ENCODE data around the gene ZNF445.

ZNF445 gene

GRCh38 chr3:44396200-44397171, 81.0 kb downstream of the ZNF445 start:
- DNase-seq, result no peak

- DNase-seq, result no peak
These were observed 81.8 kb downstream of the ZNF445 start for GRCh38 chr3:44395714-44396113.

DNA sequence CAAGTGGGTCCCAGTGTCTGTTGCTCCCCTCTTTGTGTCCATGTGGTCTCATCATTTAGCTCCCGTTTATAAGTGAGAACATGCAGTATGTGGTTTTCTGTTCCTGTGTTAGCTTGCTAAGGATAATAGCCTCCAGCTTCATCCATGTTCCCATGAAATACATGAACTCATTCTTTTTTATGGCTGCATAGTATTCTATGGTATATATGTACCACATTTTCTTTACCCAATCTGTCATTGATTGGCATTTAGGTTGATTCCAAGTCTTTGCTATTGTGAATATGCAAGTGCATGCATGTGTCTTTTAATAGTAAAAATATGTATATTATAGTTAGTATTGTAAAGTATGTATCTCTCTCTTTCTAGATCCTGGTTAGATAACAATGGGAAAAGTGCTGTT, 85.0 kb downstream of the ZNF445 start:
- no peak for DNase-seq

- DNase-seq, result no peak
These were observed 90.1 kb downstream of the ZNF445 start for GRCh38 chr3:44387404-44387803.
